ENCODE data around the gene CFTR.
"Not testable (repeated sequence)": the region's sequence is repeated elsewhere in the genome, so short reads cannot be mapped to it uniquely, and the experiment has no call there.

Gene CFTR

DNA sequence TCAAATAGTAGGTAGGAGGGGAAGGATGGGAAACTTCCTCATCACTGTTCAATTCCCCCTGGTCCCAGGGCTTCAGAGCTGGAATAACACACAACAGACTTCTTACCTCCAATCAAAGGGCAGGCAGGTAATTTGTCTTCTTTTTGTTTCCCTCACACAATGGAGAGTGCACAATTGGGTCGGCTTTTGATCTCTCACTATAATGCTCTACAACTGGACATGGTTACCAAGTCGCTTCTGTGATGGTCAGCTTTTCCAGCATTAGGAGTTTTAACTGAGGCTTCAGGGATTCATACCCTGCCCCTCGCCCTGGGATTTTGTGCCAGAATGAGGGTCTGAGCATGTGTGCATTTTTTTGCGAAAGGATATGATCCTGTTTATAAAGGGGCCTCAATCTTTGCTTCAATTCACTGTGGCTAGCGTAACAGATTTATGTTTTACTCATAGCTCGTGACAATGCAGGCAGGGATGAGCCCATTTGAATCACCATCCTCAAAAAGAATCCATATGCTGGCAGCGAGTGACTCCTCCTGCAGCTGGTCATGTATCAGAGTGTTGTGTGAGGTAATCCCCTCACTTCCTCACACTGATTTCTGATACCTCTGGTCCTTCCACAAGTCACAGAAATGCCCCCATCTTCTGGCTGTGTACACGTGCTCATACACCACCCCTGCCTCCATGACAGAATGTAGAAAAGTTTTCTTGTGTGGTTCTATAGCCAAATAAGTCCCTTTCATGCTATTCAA is 203.8 kb downstream of the CFTR start:
- DNase-seq (ENCODE audit: low read depth in 3 of 3, low spot score in 1 of 3): no peak

DNA sequence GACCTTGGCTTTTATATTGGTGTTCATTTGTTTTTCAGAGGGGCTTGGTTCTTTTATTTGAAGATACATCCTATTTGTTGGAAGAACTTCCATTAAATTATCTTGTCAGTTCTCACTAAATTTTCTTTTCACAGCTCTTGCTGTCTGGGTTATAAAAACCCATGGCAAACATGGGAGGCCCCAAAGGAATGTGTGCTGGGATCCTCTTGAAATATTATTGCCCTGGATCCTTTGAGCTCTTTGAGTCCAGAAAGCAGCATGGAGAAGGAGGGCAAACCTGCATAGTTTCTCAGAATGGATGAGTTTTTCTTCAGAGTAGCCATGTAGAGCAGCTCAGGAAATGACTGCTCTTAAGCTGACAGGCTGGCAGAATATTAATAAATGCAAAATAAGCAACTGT is 206.0 kb downstream of the CFTR start:
- no peak for DNase-seq (ENCODE audit: low read depth in 3 of 3, low spot score in 1 of 3)

DNA sequence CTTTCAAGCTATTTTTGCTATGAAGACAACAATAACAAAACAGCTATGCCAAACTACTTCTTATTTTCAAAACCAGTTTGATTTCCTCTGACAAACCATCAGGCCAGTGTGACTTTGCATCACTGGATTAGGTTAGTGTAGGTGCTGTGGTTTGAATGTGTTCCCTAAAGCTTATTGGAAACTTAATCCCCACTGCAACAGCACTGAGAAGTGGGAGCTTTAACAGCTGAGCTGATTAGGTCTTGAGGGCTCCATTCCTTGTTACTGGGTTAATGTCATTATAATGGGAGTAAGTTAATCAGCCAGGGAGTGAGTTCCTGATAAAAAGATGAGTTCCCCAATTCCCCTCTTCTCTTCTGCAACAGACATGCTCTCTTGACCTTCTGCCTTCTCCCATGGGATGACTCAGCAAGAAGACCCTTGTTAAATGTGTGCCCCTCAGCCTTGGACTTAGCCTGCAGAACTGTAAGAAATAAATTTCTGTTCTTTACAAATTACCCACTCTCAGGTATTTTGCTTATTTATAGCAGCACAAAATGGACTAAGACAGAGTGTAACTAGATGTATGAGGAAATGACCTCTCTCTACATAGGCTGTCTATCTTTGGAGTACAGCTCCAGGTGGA is 206.6 kb downstream of the CFTR start:
- DNase-seq (ENCODE audit: low read depth in 3 of 3, low spot score in 1 of 3): no peak

DNA sequence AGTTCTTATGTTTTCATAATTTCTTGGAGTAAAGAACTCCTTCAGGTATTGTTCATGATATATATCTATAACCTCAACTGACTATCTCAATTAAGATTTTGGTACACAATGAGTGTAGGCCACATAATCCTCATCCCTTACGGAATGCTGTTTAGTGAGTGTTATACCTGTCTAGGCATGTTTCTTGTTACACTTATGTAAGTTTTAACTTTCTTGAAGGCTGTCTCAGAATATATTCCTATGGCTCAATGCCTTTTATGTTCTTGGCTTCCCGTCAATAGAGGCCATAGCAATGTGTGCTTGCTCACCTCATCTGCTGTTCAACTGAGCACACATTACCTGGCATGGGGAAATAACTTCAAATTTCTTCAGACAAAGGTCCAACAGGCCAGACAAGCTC is 208.3 kb downstream of the CFTR start:
- no peak for DNase-seq (ENCODE audit: low read depth in 3 of 3, low spot score in 1 of 3)

DNA sequence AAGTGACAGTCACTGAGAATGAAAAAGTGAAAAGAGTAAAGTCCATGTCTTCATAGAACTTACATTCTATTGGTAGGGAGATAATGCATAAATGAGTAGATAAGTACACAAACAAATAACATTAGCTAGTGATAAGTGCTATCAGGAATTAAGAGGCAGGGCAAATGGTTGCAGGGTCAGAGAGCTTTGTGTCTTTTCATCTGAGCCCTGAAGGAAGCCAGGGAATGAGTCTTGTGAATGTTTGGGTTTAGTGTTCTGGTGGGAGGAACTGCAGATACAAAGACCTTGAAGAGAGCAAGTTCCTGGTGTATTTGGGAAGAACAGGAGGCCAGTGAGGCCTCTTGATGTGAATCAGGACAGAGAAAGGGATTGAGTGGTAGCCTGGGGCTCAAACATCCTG is 209.6 kb downstream of the CFTR start:
- no peak for DNase-seq (ENCODE audit: low read depth in 3 of 3, low spot score in 1 of 3)

DNA sequence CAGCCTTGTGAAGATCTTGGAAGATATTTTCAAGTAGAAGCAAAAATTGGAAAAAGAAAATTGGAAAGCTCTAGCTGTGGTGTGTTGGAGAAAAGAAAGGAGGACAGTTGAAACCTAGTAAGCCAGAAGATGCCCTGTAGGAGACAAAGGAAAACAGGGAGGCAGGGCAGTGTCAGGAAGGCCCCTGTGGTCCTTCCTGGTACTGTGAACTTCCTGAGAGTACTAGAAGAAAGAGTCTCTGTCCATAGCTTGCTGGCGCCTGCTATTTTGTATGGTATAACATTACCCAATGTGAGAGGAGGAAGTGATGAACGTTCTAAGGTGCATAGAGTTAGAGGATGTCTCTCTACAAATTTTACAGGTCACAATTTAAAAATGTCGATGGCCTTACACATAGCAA is 210.3 kb downstream of the CFTR start:
- no peak for DNase-seq (ENCODE audit: low read depth in 3 of 3, low spot score in 1 of 3)

DNA sequence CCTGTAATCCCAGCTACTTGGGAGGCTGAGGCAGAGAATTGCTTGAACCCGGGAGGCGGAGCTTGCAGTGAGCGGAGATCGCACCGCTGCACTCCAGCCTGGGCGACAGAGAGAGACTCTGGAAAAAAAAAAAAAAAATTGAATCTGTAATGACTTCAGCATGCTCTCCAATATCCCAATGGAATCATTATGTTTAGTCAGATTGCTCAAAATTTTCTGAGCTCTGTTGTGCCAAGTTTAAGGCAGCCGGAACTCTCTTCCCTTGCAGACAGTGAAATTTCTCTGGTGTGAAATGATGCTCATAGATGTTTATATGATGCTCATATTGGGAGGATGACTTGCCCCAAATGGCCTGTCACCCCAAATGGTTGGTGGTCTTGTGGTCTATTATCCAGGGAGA is 212.5 kb downstream of the CFTR start:
- DNase-seq (ENCODE audit: low read depth in 3 of 3, low spot score in 1 of 3): no peak

DNA sequence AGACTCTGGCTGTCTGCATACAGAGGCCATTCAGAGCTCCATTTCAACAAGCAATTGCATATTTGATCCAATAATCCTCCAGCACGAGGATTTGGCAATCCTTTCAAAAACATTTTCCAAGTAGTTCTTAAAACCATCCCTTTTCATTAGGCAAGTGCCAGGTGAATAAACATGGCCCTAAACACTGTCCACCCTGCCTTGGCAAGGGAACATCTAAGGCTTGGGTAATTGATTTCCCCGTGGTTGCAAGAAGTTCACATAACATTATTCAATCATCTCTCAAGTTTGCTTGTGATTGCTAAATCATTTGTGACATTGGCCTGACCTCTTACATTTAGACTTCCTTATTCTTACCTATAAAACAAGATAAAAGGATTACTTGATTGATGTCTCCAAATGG is 218.2 kb downstream of the CFTR start:
- no peak for DNase-seq (ENCODE audit: low read depth in 3 of 3, low spot score in 1 of 3)

DNA sequence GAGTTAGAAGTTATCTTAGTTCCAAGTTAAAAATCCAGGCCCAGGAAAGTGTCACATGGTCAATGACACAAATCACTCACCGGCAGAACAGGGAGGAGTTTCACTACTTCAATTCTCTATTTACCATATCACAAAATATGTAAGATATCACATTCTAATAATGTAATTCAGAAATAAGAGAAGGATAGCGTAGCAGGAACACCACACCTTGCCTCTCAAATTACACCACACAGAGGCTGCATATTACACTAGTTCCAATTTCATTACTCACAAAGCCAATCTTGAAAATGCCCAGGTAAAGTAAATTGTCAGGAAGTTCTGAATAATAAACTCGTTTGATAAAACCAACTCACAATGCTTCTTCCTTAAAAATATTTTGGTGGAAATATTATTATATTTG is 224.2 kb downstream of the CFTR start:
- no peak for DNase-seq (ENCODE audit: low read depth in 3 of 3, low spot score in 1 of 3)

DNA sequence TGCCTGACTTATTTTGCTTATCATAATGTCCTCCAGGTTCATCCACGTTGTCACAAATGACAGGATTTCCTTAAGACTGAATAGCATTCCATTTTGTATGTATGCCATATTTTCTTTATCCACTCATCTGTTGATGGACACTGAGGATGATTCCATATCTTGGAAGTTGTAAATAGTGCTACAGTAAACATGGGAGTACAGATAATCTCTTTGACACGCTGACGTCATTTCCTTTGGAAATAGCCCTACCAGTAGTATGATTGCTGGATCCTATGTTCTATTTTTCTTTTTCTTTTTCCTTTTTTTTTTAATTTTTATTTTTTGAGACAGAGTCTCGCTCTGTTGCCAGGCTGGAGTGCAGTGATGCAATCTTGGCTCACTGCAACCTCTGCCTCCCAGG is 225.8 kb downstream of the CFTR start:
- no peak for DNase-seq (ENCODE audit: low read depth in 3 of 3, low spot score in 1 of 3)

DNA sequence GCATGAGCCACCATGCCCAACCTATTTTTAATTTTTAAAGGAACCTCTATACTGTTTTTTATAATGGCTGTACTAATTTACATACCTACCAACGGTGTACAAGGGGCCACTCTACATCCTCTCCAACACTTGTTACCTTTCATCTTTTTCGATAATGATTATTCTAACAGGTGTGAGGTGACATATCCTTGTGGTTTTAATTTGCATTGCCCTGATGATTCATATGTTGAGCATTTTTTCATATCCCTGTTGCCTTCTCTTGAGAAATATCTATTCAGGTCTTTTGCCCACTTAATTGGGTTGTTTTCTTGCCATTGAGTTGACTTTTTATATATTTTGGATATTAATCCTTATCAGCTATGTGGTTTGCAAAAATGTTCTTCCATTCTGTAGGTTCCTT is 226.4 kb downstream of the CFTR start:
- no peak for DNase-seq (ENCODE audit: low read depth in 3 of 3, low spot score in 1 of 3)

DNA sequence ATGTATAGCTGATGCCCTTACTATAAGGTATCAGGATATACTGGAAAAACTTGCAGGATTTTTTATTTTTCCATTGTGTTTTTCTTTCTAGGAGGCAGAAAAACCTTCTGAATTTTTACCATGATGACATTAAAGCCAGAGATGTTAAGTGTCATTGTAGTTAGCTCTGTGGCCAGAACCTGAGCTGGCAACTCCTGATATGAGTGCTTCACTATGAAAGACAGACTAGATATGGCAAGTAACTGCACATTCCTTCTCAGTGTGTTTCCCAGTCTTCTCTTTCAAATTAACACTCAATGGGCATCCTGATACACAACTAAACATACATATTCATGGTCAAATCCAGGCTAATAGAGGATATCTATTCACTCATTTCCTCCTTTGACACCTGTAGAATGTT is 227.3 kb downstream of the CFTR start:
- DNase-seq (ENCODE audit: low read depth in 3 of 3, low spot score in 1 of 3): no peak

DNA sequence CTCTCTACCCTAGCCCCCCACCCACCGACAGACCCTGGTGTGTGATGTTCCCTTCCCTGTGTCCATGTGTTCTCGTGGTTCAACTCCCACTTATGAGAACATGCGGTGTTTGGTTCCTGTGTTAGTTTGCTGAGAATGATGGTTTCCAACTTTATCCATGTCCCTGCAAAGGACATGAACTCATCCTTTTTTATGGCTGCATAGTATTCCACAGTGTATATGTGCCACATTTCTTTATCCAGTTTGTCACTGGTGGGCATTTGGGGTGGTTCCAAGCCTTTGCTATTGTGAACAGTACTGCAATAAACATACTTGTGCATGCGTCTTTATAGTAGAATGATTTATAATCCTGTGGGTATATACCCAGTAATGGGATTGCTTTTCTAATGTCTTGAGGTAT is 228.3 kb downstream of the CFTR start:
- DNase-seq (ENCODE audit: low read depth in 3 of 3, low spot score in 1 of 3): not testable (repeated sequence)

DNA sequence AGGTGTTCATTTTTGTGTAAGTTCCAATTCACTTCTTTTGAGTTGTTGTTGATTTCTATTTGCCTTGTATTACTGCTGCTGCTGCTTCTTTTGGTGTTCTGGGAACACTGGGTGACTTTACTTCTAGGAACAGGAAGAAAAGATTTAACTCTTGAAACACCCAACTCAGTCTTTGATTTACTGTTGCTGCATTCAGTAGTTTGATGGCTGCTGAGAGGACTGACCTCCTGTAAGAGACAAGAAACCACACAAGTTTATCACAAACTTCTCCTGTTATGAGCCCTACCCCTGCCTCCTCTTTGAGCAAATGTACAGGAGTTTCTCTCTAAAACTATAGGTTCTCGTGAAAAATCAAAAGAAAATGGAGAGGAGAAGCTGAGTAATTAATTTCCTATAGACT is 231.7 kb downstream of the CFTR start:
- DNase-seq (ENCODE audit: low read depth in 3 of 3, low spot score in 1 of 3): no peak

DNA sequence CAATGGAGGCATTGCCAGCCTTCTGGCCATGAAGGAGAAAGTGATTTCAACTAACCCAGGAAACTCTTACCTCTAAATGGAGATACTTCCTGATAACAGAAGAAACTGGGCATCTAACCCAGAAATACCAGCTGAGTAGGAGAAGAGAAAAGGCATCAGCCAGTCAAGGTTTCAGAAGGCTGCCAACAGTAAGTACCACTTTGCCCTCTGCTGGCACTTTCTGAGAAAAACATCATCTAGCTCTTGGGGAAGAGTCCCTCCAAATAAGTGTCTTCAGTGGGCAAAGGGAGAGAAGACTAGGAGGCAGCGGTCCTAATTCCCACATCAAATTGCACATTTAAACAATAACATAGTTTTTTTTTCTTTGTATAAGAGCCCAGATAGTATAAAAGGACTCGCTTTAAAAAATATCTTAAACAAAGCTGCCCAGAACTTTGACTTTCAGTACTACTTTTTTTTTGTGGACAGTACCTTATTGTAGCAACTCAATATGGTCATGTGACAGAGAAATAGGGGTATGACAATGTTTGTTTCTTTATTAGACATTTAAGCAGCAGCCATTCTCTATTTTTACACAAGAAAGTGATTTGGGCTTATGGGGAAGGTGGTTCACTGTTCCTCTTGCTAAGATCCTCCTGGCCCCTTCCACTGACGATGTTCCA is 236.1 kb downstream of the CFTR start:
- DNase-seq (ENCODE audit: low read depth in 3 of 3, low spot score in 1 of 3): no peak

DNA sequence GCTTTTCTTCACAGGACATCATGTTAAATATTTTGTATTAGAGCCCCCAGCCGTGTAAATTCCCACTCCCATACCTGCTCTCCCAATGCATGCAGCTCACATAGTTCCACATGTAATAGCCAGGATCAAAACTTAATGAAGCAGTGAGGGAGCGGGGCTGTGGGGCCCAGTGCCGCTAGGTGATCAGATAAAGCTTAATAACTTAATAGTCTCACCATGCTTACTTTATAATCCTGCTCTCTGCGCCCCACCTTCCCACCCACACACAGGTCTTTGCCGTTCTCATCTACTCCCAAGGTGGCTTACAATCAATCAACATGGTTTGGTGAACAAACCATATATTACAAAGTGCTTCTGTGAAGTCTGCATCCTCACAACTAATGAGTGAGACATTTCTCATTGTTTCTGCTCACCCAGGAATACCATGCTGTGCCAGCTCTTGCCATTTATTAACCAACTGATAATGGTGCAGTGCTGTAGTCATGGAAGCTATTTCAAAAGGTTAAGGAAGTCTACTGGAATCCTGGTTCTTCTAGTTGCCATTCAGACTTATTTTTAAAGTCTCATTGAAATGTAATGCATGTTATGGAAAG is 237.0 kb downstream of the CFTR start:
- no peak for DNase-seq (ENCODE audit: low read depth in 3 of 3, low spot score in 1 of 3)

DNA sequence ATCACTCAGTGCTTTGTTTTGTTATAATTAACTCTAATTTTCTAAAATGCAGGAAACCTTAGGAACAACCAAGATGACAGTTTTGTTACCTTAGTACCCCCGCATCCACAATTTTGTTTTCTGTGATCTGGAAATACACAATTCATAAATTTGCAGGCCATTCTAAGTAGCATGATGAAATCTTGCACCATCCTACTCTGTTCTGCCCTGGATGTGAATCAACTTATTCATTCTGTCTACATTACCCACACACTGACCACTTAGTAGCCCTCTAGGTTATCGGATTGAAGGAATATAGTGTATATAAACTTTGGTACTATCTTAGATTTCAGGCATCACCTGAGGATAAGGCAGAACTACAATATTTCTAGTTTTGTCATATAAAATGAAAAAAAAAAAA is 237.5 kb downstream of the CFTR start:
- no peak for DNase-seq (ENCODE audit: low read depth in 3 of 3, low spot score in 1 of 3)
